Activated T-cell treated with anti-CD3 and anti-CD28 coated beads, Interleukin-2, amount 50 U/mL, for 24 hours (primary cell): Measurements from ENCODE around the gene PTPRM.

Source experiments
- DNase-seq: peaks from one replicate; pipeline ENCODE4 v3.0.0-alpha.2; 2020
- H3K27ac Mint-ChIP-seq: 2 replicates; pipeline ENCODE4 v1.8.0; 2020; ENCODE audit warnings: mild to moderate bottlenecking, mixed read lengths
- H3K27me3 Mint-ChIP-seq: 2 replicates; pipeline ENCODE4 v1.8.0; 2020; ENCODE audit warnings: mixed read lengths
- H3K36me3 Mint-ChIP-seq: 2 replicates; pipeline ENCODE4 v1.8.0; 2020; ENCODE audit warnings: low read depth, mixed read lengths
- H3K4me1 Mint-ChIP-seq: 2 replicates; pipeline ENCODE4 v1.8.0; 2020; ENCODE audit warnings: low read depth, mixed read lengths
- H3K4me3 Mint-ChIP-seq: 2 replicates; pipeline ENCODE4 v1.8.0; 2020; ENCODE audit warnings: mild to moderate bottlenecking, moderate library complexity, mixed read lengths
- H3K9me3 Mint-ChIP-seq: 2 replicates; pipeline ENCODE4 v1.8.0; 2020; ENCODE audit warnings: mixed read lengths

The PTPRM gene

GRCh38 chr18:8029731-8030130, 462.6 kb downstream of the PTPRM start:
- Mint-ChIP-seq H3K36me3 (no peaks in the 10 kb centered on the region), H3K4me1 (no peaks in the 10 kb centered on the region), H3K4me3 (no peak overlapping the region), H3K9me3 (peaks cover 14% of the 10 kb centered on the region), H3K27ac (no peak overlapping the region), H3K27me3 (no peaks in the 10 kb centered on the region)
- no peak for DNase-seq

DNA sequence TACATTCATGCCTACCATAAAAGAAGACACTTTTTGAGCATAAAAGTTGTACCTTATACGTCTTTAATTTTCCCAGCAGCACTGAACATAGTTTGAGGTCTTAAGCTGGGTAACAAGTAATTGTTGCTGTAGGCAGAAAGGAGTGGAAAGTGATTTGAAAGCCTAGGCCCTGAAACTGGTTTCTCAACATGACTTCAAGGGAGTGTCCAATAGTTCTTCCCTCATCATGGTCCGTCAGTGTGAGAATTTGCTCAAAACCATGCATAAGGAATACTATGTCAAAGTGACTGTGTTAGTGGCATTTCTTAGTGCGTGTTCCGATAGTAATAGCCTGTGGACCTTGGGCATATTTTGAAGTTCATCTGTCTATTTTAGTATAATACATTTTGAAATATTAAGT, 463.1 kb downstream of the PTPRM start:
- Mint-ChIP-seq H3K9me3 (peaks cover 14% of the 10 kb centered on the region), H3K27ac (no peak overlapping the region), H3K4me3 (no peak overlapping the region), H3K36me3 (no peaks in the 10 kb centered on the region), H3K4me1 (no peaks in the 10 kb centered on the region), H3K27me3 (no peaks in the 10 kb centered on the region)
- no peak for DNase-seq

GRCh38 chr18:8031496-8031895, 464.4 kb downstream of the PTPRM start:
- DNase-seq, result no peak
- H3K27ac Mint-ChIP-seq, result no peak overlapping the region

DNA sequence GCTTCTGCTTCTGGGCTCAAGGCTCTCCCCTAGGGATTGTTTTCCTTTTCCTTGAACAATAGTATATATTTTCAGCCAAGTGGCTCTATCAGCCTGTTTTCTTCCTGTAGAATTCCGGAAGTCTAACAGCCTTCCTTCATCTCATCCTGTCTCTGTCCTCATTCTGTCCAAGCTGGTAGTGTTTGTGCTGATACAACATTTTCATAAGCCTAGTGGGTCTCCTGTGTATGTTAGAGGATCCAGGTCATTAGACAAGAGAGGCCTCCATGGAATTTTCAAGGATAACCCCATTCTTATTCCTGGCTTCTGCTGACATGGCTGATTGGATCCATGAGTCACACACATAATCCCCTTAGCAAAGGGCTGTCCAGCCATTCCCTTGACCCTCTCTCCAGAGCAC, 467.6 kb downstream of the PTPRM start:
- no peaks in the 10 kb centered on the region for H3K36me3 Mint-ChIP-seq
- peaks cover 4% of the 10 kb centered on the region for H3K4me1 Mint-ChIP-seq
- DNase-seq, result no peak
- no peak overlapping the region for H3K4me3 Mint-ChIP-seq
- no peaks in the 10 kb centered on the region for H3K27me3 Mint-ChIP-seq
- H3K27ac Mint-ChIP-seq, result no peak overlapping the region
- peaks cover 13% of the 10 kb centered on the region for H3K9me3 Mint-ChIP-seq

More at GRCh38 chr18:8031496-8031895, 464.4 kb downstream of the PTPRM start:
- H3K4me3 Mint-ChIP-seq, result no peak overlapping the region
- H3K27me3 Mint-ChIP-seq, result no peaks in the 10 kb centered on the region
- no peaks in the 10 kb centered on the region for H3K36me3 Mint-ChIP-seq
- H3K4me1 Mint-ChIP-seq, result no peaks in the 10 kb centered on the region
- H3K9me3 Mint-ChIP-seq, result peaks cover 18% of the 10 kb centered on the region

DNA sequence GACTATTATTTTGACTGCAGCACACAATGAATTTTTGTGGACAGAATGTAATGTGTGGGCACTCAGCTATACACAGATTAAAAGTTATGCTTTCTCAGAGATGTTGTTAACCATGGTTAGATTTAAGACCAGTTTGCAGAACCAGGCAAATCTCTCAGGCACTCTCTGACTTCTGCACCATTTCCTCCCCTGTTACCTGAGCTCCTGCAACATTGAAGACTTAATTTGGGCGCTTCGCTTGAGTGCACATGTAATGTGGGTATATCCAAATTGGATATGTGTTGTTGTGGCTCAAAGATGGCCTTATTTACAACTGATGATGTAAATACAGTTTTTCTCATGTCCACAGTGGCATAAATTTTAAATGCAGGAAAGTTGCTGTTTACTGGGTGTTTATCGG, 469.4 kb downstream of the PTPRM start:
- no peak for DNase-seq
- H3K4me1 Mint-ChIP-seq, result peaks cover 4% of the 10 kb centered on the region
- H3K27me3 Mint-ChIP-seq, result no peaks in the 10 kb centered on the region
- no peak overlapping the region for H3K27ac Mint-ChIP-seq
- H3K36me3 Mint-ChIP-seq, result no peaks in the 10 kb centered on the region
- H3K4me3 Mint-ChIP-seq, result no peak overlapping the region
- H3K9me3 Mint-ChIP-seq, result peaks cover 6% of the 10 kb centered on the region

- Mint-ChIP-seq H3K4me1 (peaks cover 4% of the 10 kb centered on the region), H3K9me3 (peaks cover 4% of the 10 kb centered on the region), H3K4me3 (no peak overlapping the region), H3K36me3 (no peaks in the 10 kb centered on the region), H3K27me3 (no peaks in the 10 kb centered on the region), H3K27ac (no peak overlapping the region)
- no peak for DNase-seq
These were observed 470.2 kb downstream of the PTPRM start for GRCh38 chr18:8037296-8037695.

GRCh38 chr18:8040021-8040420, 472.9 kb downstream of the PTPRM start:
- no peak overlapping the region for H3K4me3 Mint-ChIP-seq
- no peak for DNase-seq
- peaks cover 6% of the 10 kb centered on the region for H3K9me3 Mint-ChIP-seq
- no peak overlapping the region for H3K27ac Mint-ChIP-seq
- peaks cover 4% of the 10 kb centered on the region for H3K4me1 Mint-ChIP-seq
- no peaks in the 10 kb centered on the region for H3K36me3 Mint-ChIP-seq
- H3K27me3 Mint-ChIP-seq, result no peaks in the 10 kb centered on the region

DNA sequence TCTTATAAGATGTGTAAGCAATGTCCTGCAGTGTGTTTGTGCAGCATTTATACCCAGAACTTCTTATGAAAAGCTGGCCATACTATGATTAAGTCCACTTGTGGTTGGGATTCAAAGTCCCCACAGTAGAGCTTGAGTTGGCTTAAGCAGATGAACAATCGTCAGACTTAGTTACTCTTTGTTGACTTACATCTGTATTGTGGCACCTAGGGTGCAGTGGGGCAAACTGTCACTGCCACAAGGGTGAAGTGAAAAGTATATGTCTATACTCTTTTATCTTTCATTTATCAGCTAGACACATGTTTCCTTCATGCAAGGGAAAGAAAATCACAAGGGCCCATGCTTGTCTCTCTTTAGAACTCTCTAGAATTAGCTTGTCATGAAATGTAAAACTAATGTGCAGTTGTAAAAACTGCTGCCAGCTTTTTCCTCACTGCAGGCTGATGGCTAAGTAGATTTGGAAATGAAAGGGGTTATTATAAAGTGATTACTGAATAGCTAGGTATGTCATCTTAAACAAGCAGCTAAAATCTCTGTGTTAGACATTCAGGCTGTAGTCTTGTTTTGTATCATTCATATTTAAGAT, 474.5 kb downstream of the PTPRM start:
- H3K36me3 Mint-ChIP-seq, result no peaks in the 10 kb centered on the region
- peaks cover 17% of the 10 kb centered on the region for H3K4me1 Mint-ChIP-seq
- H3K27ac Mint-ChIP-seq, result no peak overlapping the region
- no peaks in the 10 kb centered on the region for H3K27me3 Mint-ChIP-seq
- DNase-seq, result no peak
- no peak overlapping the region for H3K4me3 Mint-ChIP-seq
- peaks cover 2% of the 10 kb centered on the region for H3K9me3 Mint-ChIP-seq

DNA sequence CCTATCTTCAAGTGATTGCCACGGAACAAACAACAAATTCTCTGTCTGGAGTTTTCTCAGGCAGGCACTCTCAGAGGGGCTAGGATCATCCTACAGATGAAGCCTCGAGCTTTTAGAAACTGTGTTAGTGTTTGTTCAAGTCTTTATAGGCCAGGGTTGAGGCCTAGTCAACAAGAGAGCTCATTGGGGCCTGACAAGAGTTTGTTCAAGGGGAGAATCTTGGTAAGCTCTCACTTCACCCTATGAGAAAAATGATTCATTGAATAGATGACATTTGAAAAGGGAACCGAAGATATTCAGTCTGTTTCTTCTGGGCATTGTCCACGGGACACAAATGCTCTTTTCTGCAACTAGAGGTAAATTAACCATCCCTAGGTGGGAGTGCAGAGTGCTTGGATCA, 476.9 kb downstream of the PTPRM start:
- no peak for DNase-seq
- no peak overlapping the region for H3K27ac Mint-ChIP-seq
- H3K9me3 Mint-ChIP-seq, result peaks cover 2% of the 10 kb centered on the region
- H3K4me1 Mint-ChIP-seq, result peaks cover 14% of the 10 kb centered on the region
- H3K4me3 Mint-ChIP-seq, result no peak overlapping the region
- no peaks in the 10 kb centered on the region for H3K36me3 Mint-ChIP-seq
- no peaks in the 10 kb centered on the region for H3K27me3 Mint-ChIP-seq

GRCh38 chr18:8045160-8045883, 478.2 kb downstream of the PTPRM start:
- Mint-ChIP-seq H3K27me3 (no peaks in the 10 kb centered on the region), H3K27ac (peak overlapping the region; percentile 39), H3K36me3 (no peaks in the 10 kb centered on the region), H3K4me3 (no peak overlapping the region), H3K9me3 (peaks cover 2% of the 10 kb centered on the region), H3K4me1 (peaks cover 18% of the 10 kb centered on the region)
- no peak for DNase-seq

- peaks cover 2% of the 10 kb centered on the region for H3K9me3 Mint-ChIP-seq
- no peaks in the 10 kb centered on the region for H3K36me3 Mint-ChIP-seq
- peak overlapping the region; percentile 16 for H3K27ac Mint-ChIP-seq
- no peaks in the 10 kb centered on the region for H3K27me3 Mint-ChIP-seq
- H3K4me1 Mint-ChIP-seq, result peaks cover 21% of the 10 kb centered on the region
- H3K4me3 Mint-ChIP-seq, result no peak overlapping the region
- DNase-seq, result peak; percentile 44
These were observed 478.8 kb downstream of the PTPRM start for GRCh38 chr18:8045884-8046281.

DNA sequence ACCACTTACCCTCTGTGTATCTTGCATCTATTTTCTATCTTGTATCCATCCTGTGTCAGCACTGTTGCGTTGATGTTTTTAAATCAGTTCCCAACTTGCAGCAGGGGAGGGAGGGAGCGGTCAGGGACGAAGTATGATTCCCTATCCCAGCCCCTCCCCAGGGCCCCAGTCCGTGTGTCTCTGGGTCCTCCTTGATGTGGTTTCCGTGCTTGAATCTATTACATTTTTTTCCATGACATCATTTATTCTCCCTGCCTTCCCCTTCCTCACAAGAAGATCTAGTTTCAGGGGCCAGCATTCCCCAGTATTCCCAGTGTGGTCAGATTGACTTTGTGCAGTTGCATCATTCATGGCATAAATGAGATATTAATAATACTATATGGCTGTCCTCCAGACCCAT, 479.3 kb downstream of the PTPRM start:
- Mint-ChIP-seq H3K27ac (no peak overlapping the region), H3K4me1 (peaks cover 21% of the 10 kb centered on the region)

GRCh38 chr18:8049147-8049546, 482.0 kb downstream of the PTPRM start:
- no peaks in the 10 kb centered on the region for H3K36me3 Mint-ChIP-seq
- no peaks in the 10 kb centered on the region for H3K27me3 Mint-ChIP-seq
- DNase-seq, result no peak
- peaks cover 21% of the 10 kb centered on the region for H3K4me1 Mint-ChIP-seq
- no peak overlapping the region for H3K4me3 Mint-ChIP-seq
- peaks cover 1% of the 10 kb centered on the region for H3K9me3 Mint-ChIP-seq
- no peak overlapping the region for H3K27ac Mint-ChIP-seq

More for the DNA sequence above, 479.3 kb downstream of the PTPRM start:
- H3K4me3 Mint-ChIP-seq, result no peak overlapping the region
- H3K9me3 Mint-ChIP-seq, result peaks cover 2% of the 10 kb centered on the region
- no peaks in the 10 kb centered on the region for H3K36me3 Mint-ChIP-seq
- no peak for DNase-seq
- H3K27me3 Mint-ChIP-seq, result no peaks in the 10 kb centered on the region

GRCh38 chr18:8050616-8051329, 483.7 kb downstream of the PTPRM start:
- Mint-ChIP-seq H3K27me3 (no peaks in the 10 kb centered on the region), H3K27ac (peak overlapping the region; percentile 45), H3K4me1 (peaks cover 15% of the 10 kb centered on the region), H3K4me3 (no peak overlapping the region), H3K9me3 (no peaks in the 10 kb centered on the region), H3K36me3 (no peaks in the 10 kb centered on the region)
- DNase-seq, result no peak

GRCh38 chr18:8051453-8051852, 484.3 kb downstream of the PTPRM start:
- Mint-ChIP-seq H3K4me3 (no peak overlapping the region), H3K9me3 (no peaks in the 10 kb centered on the region), H3K4me1 (peaks cover 10% of the 10 kb centered on the region), H3K27me3 (no peaks in the 10 kb centered on the region), H3K36me3 (no peaks in the 10 kb centered on the region), H3K27ac (no peak overlapping the region)
- DNase-seq, result no peak
